MM.1S (cell line): ENCODE data around the gene TTC13.

ENCODE experiments used
- CTCF ChIP-seq: fragments of 300-600 bp; sonication (generic); IDR thresholded peaks from 2 replicates; pipeline ENCODE4 v1.5.1; 2016; ENCODE audit warnings: antibody characterized with exemption, low read length, mixed read lengths
- EZH2 ChIP-seq: fragments of 300-600 bp; sonication (generic); optimal IDR thresholded peaks from 2 replicates; pipeline ENCODE3; 2017; ENCODE audit warnings: low read depth, mild to moderate bottlenecking, antibody characterized with exemption, low read length, mixed read lengths

GRCh38 chr1:230916587-230917283 lies 61.9 kb downstream of the TTC13 start:
- no peak for TF ChIP-seq CTCF
- TF ChIP-seq EZH2: no peak
